Upper lobe of left lung (tissue), 4 donors: ENCODE data around the gene AFF1.

Experiments used
- CTCF ChIP-seq, 6 experiments: fragments of 450-650 bp in 4 of 6; fragments of 200-600 bp in 2 of 6; sonication (generic) in 2 of 6; IDR thresholded peaks; one replicate each; pipeline ENCODE4 v1.5.1; 2016 to 2019; ENCODE audit warnings: antibody characterized with exemption in 6 of 6
- EP300 ChIP-seq, 4 donors: sonication (generic); formaldehyde crosslinking; IDR thresholded peaks; one replicate each; pipeline ENCODE4 v1.5.1; 2017; ENCODE audit warnings: antibody characterized with exemption in 4 of 4, control low read depth in 2 of 4
- POLR2A ChIP-seq, 4 donors: fragments of 450-650 bp; IDR thresholded peaks; one replicate each; pipeline ENCODE4 v1.5.1; 2016 to 2017; ENCODE audit warnings: antibody characterized with exemption in 4 of 4, mild to moderate bottlenecking in 2 of 4

GRCh38 chr4:87019246-87019791 lies 84.5 kb downstream of the AFF1 start:
- TF ChIP-seq CTCF (IDR thresholded peaks at IDR 0.05) (no peak), EP300 (IDR thresholded peaks at IDR 0.05) (no peak), POLR2A (IDR thresholded peaks at IDR 0.05) (no peak)
